GM12878 (cell line): ENCODE results near the gene FUT6.
"Not testable (repeated sequence)": the region's sequence is repeated elsewhere in the genome, so short reads cannot be mapped to it uniquely, and the experiment has no call there.

Source experiments
- EGR1 ChIP-seq, 2 experiments: IDR thresholded peaks; 1 replicate in 1 of 2; 2 replicates in 1 of 2; pipeline ENCODE4 v1.6.1; 2011 to 2012; ENCODE audit warnings: low read depth in 2 of 2, low read length in 2 of 2, borderline replicate concordance in 1 of 2, mild to moderate bottlenecking in 1 of 2, moderate library complexity in 1 of 2
- HDAC2 ChIP-seq: fragments of 200-600 bp; sonication (generic); IDR thresholded peaks from 2 replicates; pipeline ENCODE4 v1.6.1; 2017
- IKZF1 ChIP-seq: fragments of 450-650 bp; conservative IDR thresholded peaks from 2 replicates; pipeline ENCODE4 v1.6.1; 2017; ENCODE audit warnings: antibody characterized with exemption, mild to moderate bottlenecking
- POLR2A ChIP-seq: IDR thresholded peaks from 2 replicates; pipeline ENCODE4 v1.6.1; 2011; ENCODE audit warnings: low read depth, mild to moderate bottlenecking, low read length
- POLR2AphosphoS5 ChIP-seq: IDR thresholded peaks from 2 replicates; pipeline ENCODE4 v1.6.1; 2011; ENCODE audit warnings: mild to moderate bottlenecking, low read length, inconsistent platforms
- RAD21 ChIP-seq: IDR thresholded peaks from 2 replicates; pipeline ENCODE4 v1.6.1; 2011; ENCODE audit warnings: mild to moderate bottlenecking, low read depth, low read length, moderate library complexity; ENCODE audit not compliant: insufficient read depth
- RFX5 ChIP-seq: IDR thresholded peaks from 2 replicates; pipeline ENCODE4 v1.6.1; 2011; ENCODE audit warnings: low read depth, low read length, improper control_type of control experiment
- SMAD1 ChIP-seq: fragments of 450-650 bp; IDR thresholded peaks from 2 replicates; pipeline ENCODE4 v1.6.1; 2018; ENCODE audit warnings: mild to moderate bottlenecking, low read depth; ENCODE audit not compliant: partially characterized antibody
- SPI1 ChIP-seq: IDR thresholded peaks from 2 replicates; pipeline ENCODE4 v1.6.1; 2011; ENCODE audit warnings: low read depth, mild to moderate bottlenecking, low read length, moderate library complexity, borderline replicate concordance; ENCODE audit not compliant: insufficient read depth
- TF ChIP-seq, protein P1 (sequence below): IDR thresholded peaks from 2 replicates; pipeline ENCODE4 v1.6.1; 2012; ENCODE audit warnings: low read length, inconsistent platforms
- TF ChIP-seq, protein P2 (sequence below), 3 experiments: IDR thresholded peaks in 2 of 3; conservative IDR thresholded peaks in 1 of 3; 2 replicates each; pipeline ENCODE4 v1.5.1; 2011; ENCODE audit warnings: low read depth in 3 of 3, low read length in 3 of 3, mild to moderate bottlenecking in 3 of 3, control low read depth in 2 of 3, moderate library complexity in 2 of 3, inconsistent platforms in 1 of 3, mixed read lengths in 1 of 3; ENCODE audit not compliant: control insufficient read depth in 2 of 3, insufficient read depth in 1 of 3; ENCODE audit errors: extremely low read depth in 1 of 3
- TF ChIP-seq, protein P3 (sequence below): fragments of 150-350 bp; IDR thresholded peaks from 2 replicates; pipeline ENCODE4 v1.6.1; 2014; ENCODE audit warnings: mild to moderate bottlenecking, low read depth, low read length

DNA sequence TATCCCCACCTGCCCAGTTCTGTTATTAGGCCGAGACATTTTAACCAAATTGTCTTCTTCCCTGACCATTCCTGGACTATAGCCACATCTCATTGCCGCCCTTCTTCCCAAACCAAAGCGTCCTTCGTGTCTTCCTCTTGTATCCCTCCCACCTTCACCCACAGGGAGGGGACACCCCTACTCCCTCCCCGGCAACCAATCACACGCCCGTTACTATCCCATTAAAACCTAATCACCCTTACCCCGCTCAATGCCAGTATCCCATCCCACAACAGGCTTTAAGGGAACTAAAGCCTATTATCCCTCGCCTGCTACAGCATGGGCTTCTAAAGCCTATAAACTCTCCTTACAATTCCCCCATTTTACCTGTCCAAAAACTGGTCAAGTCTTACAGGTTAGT, 15.6 kb upstream of the FUT6 start:
- TF ChIP-seq POLR2AphosphoS5; POLR2A; RFX5; SPI1; EGR1 (IDR thresholded peaks at IDR 0.05; ENCODE audit: borderline replicate concordance in 1 of 2, low read depth in 2 of 2, low read length in 2 of 2); HDAC2; RAD21; IKZF1; SMAD1: not testable (repeated sequence)
- TF ChIP-seq, protein P1, sequence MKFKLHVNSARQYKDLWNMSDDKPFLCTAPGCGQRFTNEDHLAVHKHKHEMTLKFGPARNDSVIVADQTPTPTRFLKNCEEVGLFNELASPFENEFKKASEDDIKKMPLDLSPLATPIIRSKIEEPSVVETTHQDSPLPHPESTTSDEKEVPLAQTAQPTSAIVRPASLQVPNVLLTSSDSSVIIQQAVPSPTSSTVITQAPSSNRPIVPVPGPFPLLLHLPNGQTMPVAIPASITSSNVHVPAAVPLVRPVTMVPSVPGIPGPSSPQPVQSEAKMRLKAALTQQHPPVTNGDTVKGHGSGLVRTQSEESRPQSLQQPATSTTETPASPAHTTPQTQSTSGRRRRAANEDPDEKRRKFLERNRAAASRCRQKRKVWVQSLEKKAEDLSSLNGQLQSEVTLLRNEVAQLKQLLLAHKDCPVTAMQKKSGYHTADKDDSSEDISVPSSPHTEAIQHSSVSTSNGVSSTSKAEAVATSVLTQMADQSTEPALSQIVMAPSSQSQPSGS = not testable (repeated sequence)
- TF ChIP-seq, protein P2, sequence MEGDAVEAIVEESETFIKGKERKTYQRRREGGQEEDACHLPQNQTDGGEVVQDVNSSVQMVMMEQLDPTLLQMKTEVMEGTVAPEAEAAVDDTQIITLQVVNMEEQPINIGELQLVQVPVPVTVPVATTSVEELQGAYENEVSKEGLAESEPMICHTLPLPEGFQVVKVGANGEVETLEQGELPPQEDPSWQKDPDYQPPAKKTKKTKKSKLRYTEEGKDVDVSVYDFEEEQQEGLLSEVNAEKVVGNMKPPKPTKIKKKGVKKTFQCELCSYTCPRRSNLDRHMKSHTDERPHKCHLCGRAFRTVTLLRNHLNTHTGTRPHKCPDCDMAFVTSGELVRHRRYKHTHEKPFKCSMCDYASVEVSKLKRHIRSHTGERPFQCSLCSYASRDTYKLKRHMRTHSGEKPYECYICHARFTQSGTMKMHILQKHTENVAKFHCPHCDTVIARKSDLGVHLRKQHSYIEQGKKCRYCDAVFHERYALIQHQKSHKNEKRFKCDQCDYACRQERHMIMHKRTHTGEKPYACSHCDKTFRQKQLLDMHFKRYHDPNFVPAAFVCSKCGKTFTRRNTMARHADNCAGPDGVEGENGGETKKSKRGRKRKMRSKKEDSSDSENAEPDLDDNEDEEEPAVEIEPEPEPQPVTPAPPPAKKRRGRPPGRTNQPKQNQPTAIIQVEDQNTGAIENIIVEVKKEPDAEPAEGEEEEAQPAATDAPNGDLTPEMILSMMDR (IDR thresholded peaks at IDR 0.05 in 2 of 3, conservative IDR thresholded peaks at IDR 0.05 in 1 of 3; ENCODE audit: control insufficient read depth in 2 of 3, extremely low read depth in 1 of 3, insufficient read depth in 1 of 3, low read depth in 3 of 3, low read length in 3 of 3) = not testable (repeated sequence)
- TF ChIP-seq, protein P3, sequence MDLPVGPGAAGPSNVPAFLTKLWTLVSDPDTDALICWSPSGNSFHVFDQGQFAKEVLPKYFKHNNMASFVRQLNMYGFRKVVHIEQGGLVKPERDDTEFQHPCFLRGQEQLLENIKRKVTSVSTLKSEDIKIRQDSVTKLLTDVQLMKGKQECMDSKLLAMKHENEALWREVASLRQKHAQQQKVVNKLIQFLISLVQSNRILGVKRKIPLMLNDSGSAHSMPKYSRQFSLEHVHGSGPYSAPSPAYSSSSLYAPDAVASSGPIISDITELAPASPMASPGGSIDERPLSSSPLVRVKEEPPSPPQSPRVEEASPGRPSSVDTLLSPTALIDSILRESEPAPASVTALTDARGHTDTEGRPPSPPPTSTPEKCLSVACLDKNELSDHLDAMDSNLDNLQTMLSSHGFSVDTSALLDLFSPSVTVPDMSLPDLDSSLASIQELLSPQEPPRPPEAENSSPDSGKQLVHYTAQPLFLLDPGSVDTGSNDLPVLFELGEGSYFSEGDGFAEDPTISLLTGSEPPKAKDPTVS = not testable (repeated sequence)
